OCI-LY1 (cell line): Measurements from ENCODE around the gene KNG1.

Experiments used
- H2AFZ ChIP-seq: fragments of 200-600 bp; sonication (generic), shearing (Covaris generic); 2 replicates; pipeline ENCODE4 v1.6.0; 2014; ENCODE audit warnings: antibody characterized with exemption, mild to moderate bottlenecking, low read length
- H3F3A ChIP-seq: fragments of 200-600 bp; sonication (generic), shearing (Covaris generic); 2 replicates; pipeline ENCODE4 v1.6.0; 2014; ENCODE audit warnings: mild to moderate bottlenecking, antibody characterized with exemption, low read length, moderate library complexity; ENCODE audit not compliant: insufficient read depth
- H3K27ac ChIP-seq: fragments of 200-600 bp; sonication (generic); 2 replicates; pipeline ENCODE4 v1.5.1; 2014; ENCODE audit warnings: low read length, mixed run types, mild to moderate bottlenecking, low read depth; ENCODE audit not compliant: poor library complexity, severe bottlenecking
- H3K27me3 ChIP-seq: fragments of 200-600 bp; sonication (generic); 2 replicates; pipeline ENCODE4 v1.6.0; 2014; ENCODE audit warnings: antibody characterized with exemption, mild to moderate bottlenecking, low read length, moderate library complexity; ENCODE audit not compliant: insufficient read depth
- H3K36me3 ChIP-seq: fragments of 200-600 bp; sonication (generic); 2 replicates; pipeline ENCODE4 v1.6.1; 2014; ENCODE audit warnings: mild to moderate bottlenecking, antibody characterized with exemption, low read length, moderate library complexity, mixed read lengths; ENCODE audit not compliant: insufficient read depth
- H3K4me1 ChIP-seq: fragments of 200-600 bp; sonication (generic); 2 replicates; pipeline ENCODE4 v1.5.1; 2014; ENCODE audit warnings: mild to moderate bottlenecking, low read length, moderate library complexity; ENCODE audit not compliant: insufficient read depth, severe bottlenecking
- H3K4me2 ChIP-seq: fragments of 200-600 bp; sonication (generic), shearing (Covaris generic); 2 replicates; pipeline ENCODE4 v1.6.1; 2014; ENCODE audit warnings: low read length
- H3K4me3 ChIP-seq: fragments of 200-600 bp; sonication (generic); 2 replicates; pipeline ENCODE4 v1.5.1; 2014; ENCODE audit warnings: low read length, low read depth, mild to moderate bottlenecking, mixed read lengths; ENCODE audit not compliant: poor library complexity, severe bottlenecking
- H3K79me2 ChIP-seq: fragments of 200-600 bp; shearing (Covaris generic); 2 replicates; pipeline ENCODE4 v1.6.1; 2016; ENCODE audit warnings: mixed run types, low read length, mixed read lengths; ENCODE audit not compliant: insufficient read depth
- H3K9ac ChIP-seq: fragments of 200-600 bp; sonication (generic), shearing (Covaris generic); 2 replicates; pipeline ENCODE4 v1.6.1; 2014; ENCODE audit warnings: mild to moderate bottlenecking, low read length, mixed read lengths
- H3K9me2 ChIP-seq: fragments of 200-600 bp; sonication (generic), shearing (Covaris generic); 2 replicates; pipeline ENCODE4 v1.6.1; 2014; ENCODE audit warnings: low read depth, mild to moderate bottlenecking, low read length, mixed read lengths
- H3K9me3 ChIP-seq: fragments of 200-600 bp; shearing (Covaris generic); 2 replicates; pipeline ENCODE4 v1.6.1; 2014; ENCODE audit warnings: low read length, mixed read lengths
- H4K20me1 ChIP-seq: fragments of 200-600 bp; sonication (generic), shearing (Covaris generic); 2 replicates; pipeline ENCODE4 v1.6.0; 2016; ENCODE audit warnings: mild to moderate bottlenecking, low read length; ENCODE audit not compliant: insufficient read depth
- CTCF ChIP-seq: fragments of 200-600 bp; sonication (generic), shearing (Covaris generic); IDR thresholded peaks from 2 replicates; pipeline ENCODE4 v1.5.1; 2017; ENCODE audit warnings: mild to moderate bottlenecking, antibody characterized with exemption, low read length, moderate library complexity, mixed read lengths
- EZH2 ChIP-seq: fragments of 200-600 bp; sonication (generic), shearing (Covaris generic); IDR thresholded peaks from 2 replicates; pipeline ENCODE4 v1.8.0; 2017; ENCODE audit warnings: borderline replicate concordance, mixed run types, mild to moderate bottlenecking, antibody characterized with exemption, low read length, moderate library complexity, mixed read lengths

KNG1 gene

GRCh38 chr3:186783058-186783730 lies 66.0 kb downstream of the KNG1 start, which contains the start of gene EIF4A2:
TSS of gene EIF4A2 (plus strand) at chr3:186783577. CDS start at chr3:186783611, 34 bp downstream.
- peak within 1 kb of the TSS; percentile 96 for H3K27ac ChIP-seq
- no peaks in the 10 kb centered on the region for H3K9me3 ChIP-seq
- H3K4me3 ChIP-seq = peak within 1 kb of the TSS; percentile 75
- H3K4me1 ChIP-seq = peaks cover 46% of the 10 kb centered on the region
- peak within 1 kb of the TSS; percentile 84 for H3K4me2 ChIP-seq
- peaks cover 11% of the 10 kb centered on the region; the same call in 1 of the 2 replicates for H4K20me1 ChIP-seq
- peaks cover 41% of the 10 kb centered on the region for H3F3A ChIP-seq
- no peak for TF ChIP-seq EZH2
- no peak for TF ChIP-seq CTCF
- peaks cover 27% of the 10 kb centered on the region for H3K79me2 ChIP-seq
- H2AFZ ChIP-seq = peak within 1 kb of the TSS; percentile 77; the same call in 1 of the 2 replicates
- peak within 1 kb of the TSS; percentile 97 for H3K9ac ChIP-seq
- peaks cover 48% of the 10 kb centered on the region for H3K36me3 ChIP-seq
- no peaks in the 10 kb centered on the region for H3K27me3 ChIP-seq
- no peaks in the 10 kb centered on the region for H3K9me2 ChIP-seq

GRCh38 chr3:186783731-186784515 lies 66.8 kb downstream of the KNG1 start:
- Histone ChIP-seq H3K36me3 (peaks cover 55% of the 10 kb centered on the region), H4K20me1 (peaks cover 11% of the 10 kb centered on the region; the same call in 1 of the 2 replicates), H3K27ac (peak overlapping the region; percentile 96)

More at GRCh38 chr3:186783731-186784515, 66.8 kb downstream of the KNG1 start:
- peaks cover 48% of the 10 kb centered on the region for H3F3A ChIP-seq
- H2AFZ ChIP-seq = no peak overlapping the region
- peak overlapping the region; percentile 84 for H3K4me2 ChIP-seq
- peak overlapping the region; percentile 75 for H3K4me3 ChIP-seq
- peaks cover 48% of the 10 kb centered on the region for H3K4me1 ChIP-seq
- no peaks in the 10 kb centered on the region for H3K9me3 ChIP-seq
- H3K27me3 ChIP-seq = no peaks in the 10 kb centered on the region
- no peaks in the 10 kb centered on the region for H3K9me2 ChIP-seq
- TF ChIP-seq EZH2 = no peak
- TF ChIP-seq CTCF = no peak
- peak overlapping the region; percentile 97 for H3K9ac ChIP-seq
- peaks cover 27% of the 10 kb centered on the region for H3K79me2 ChIP-seq
